Measurements from ENCODE around the gene LY86. TPM values are rescaled to one million over a fixed set of nuclear protein-coding genes. Genes with fewer than 3 reads are reported as not detected.
A peak's percentile ranks its signal among the peaks of the same experiment; 100 is the strongest.

Gene LY86
- total and polyA plus RNA-seq, 10 of the 15 experiments (the other 5 are each of a cell fraction or from before 2014, with no cell fraction given), result 68.2 to 457 (median 128) TPM

GRCh38 chr6:6657085-6657819 lies 68.7 kb downstream of the LY86 start:
- in situ Hi-C loops (cut with MboI), result no loop called here
- Histone ChIP-seq H3K27ac (ENCODE audit: control insufficient read depth, insufficient read depth) (peak overlapping the region; percentile 49), H3K36me3 (ENCODE audit: control insufficient read depth in 2 of 2, insufficient read depth in 2 of 2, low read length in 1 of 2) (peaks cover 0 to 3% of the 10 kb centered on the region in 2 experiments; a peak in 1 of 4 replicates), H3K9ac (ENCODE audit: control insufficient read depth, insufficient read depth, low read length) (no peak overlapping the region), H3K27me3 (replicated peaks in 1 of 2; ENCODE audit: control insufficient read depth in 2 of 2, insufficient read depth in 2 of 2, low read length in 1 of 2) (no peaks in the 10 kb centered on the region), H4K20me1 (ENCODE audit: control insufficient read depth, insufficient read depth) (no peaks in the 10 kb centered on the region), H3K9me3 (replicated peaks; ENCODE audit: control insufficient read depth, insufficient read depth, low read length) (peaks cover 2% of the 10 kb centered on the region; the same call in 2 of the 3 replicates), H3K4me1 (ENCODE audit: control insufficient read depth, insufficient read depth, low read length) (peaks cover 33% of the 10 kb centered on the region), H3K79me2 (ENCODE audit: control insufficient read depth, insufficient read depth, low read length) (no peaks in the 10 kb centered on the region), H3K4me3 (no peak overlapping the region), H3K4me2 (ENCODE audit: control insufficient read depth, insufficient read depth) (no peak overlapping the region), H2AFZ (ENCODE audit: control insufficient read depth, low read depth, low read length) (no peak overlapping the region)
- FAIRE-seq (no peak), ATAC-seq (no peak), DNase-seq (ENCODE audit: low read depth, low spot score) (no peak)
- 94% methylated on average over 8 of the region's 8 CpGs for WGBS (ENCODE audit: insufficient coverage, insufficient replicate concordance, low lambda C conversion rate, missing lambda C conversion rate)
- no TSS peak for BruUV-seq (replicated peaks)
- RAD21 ChIA-PET (ENCODE audit: unreplicated experiment), result no interaction called here
- POLR2A ChIA-PET, result interaction anchor here (0.6 to 1.3 kb wide), 3 partner anchors 15 to 675 kb away, joined by 4 to 5 read pairs (median 4); no protein-coding TSS in a partner anchor
- SMC1A ChIA-PET (ENCODE audit: uncharacterized antibody, unreplicated experiment), result interaction anchor here (0.7 to 2.2 kb wide), 2 partner anchors 70 to 762 kb away, joined by 3 to 7 read pairs; no protein-coding TSS in a partner anchor
- intact Hi-C loops (cut with micrococcal nuclease; ENCODE audit: unreplicated experiment), result no loop called here
- CTCF ChIA-PET, result interaction anchor here (0.7 to 1.3 kb wide), 3 partner anchors 20 to 70 kb away, joined by 3 to 5 read pairs (median 4); partner anchors contain the start of gene LY86
- TF ChIP-seq E4F1 (IDR thresholded peaks at IDR 0.05; ENCODE audit: borderline replicate concordance, partially characterized antibody) (peak; percentile 50), CREB1 (IDR thresholded peaks at IDR 0.05; ENCODE audit: low read depth) (no peak), SREBF2 (IDR thresholded peaks at IDR 0.05; ENCODE audit: low read length) (peak; percentile 73; the same call in 1 of the 2 replicates), LARP7 (IDR thresholded peaks at IDR 0.05) (no peak), SP1 (IDR thresholded peaks at IDR 0.05; ENCODE audit: low read depth, low read length) (peak; percentile 20), SMAD1 (IDR thresholded peaks at IDR 0.05; ENCODE audit: low read depth, partially characterized antibody) (no peak), RFX5 (IDR thresholded peaks at IDR 0.05; ENCODE audit: low read depth, low read length) (no peak), RAD51 (IDR thresholded peaks at IDR 0.05) (peak; percentile 36; the same call in 1 of the 2 replicates), RUNX3 (IDR thresholded peaks at IDR 0.05; ENCODE audit: low read length) (0 out of 2 replicates have a peak, but pooled peaks have one; percentile 10), NFYB (IDR thresholded peaks at IDR 0.05; ENCODE audit: insufficient read depth, low read depth, low read length) (0 out of 2 replicates have a peak, but pooled peaks have one; percentile 25), MTA2 (IDR thresholded peaks at IDR 0.05; ENCODE audit: low read depth) (no peak), ZNF622 (IDR thresholded peaks at IDR 0.05) (no peak), SKIL (IDR thresholded peaks at IDR 0.05; ENCODE audit: low read depth, poor library complexity, severe bottlenecking) (no peak), YBX1 (IDR thresholded peaks at IDR 0.05) (no peak), BCL11A (IDR thresholded peaks at IDR 0.05; ENCODE audit: low read depth, low read length) (no peak), E2F4 (IDR thresholded peaks at IDR 0.05; ENCODE audit: low read depth, low read length) (no peak)

Data from GM12878 (cell line).